GM12878 (cell line): ENCODE data around the gene ELFN2. TPM values are rescaled to one million over a fixed set of nuclear protein-coding genes. Genes with fewer than 3 reads are reported as not detected.

ENCODE experiments used
- ATAC-seq: fragments of 200-7000 bp; cut with Tn5 transposase; 3 replicates; pipeline ENCODE4 v1.9.1; 2020; ENCODE audit warnings: mild to moderate bottlenecking, moderate library complexity
- BruUV-seq: library from RNA; stranded (reverse); fragments of 400-500 nt; replicated peaks from 2 replicates; lab custom pipeline; 2021; lab: Mats Ljungman, UMichigan
- CTCF ChIA-PET: fragments of 300-600 bp; sonication (Branson Sonifier 250); formaldehyde crosslinking; extraction: SDS; loops from one replicate; lab custom pipeline; 2021; ENCODE audit warnings: inconsistent platforms; lab: Yijun Ruan, JAX
- POLR2A ChIA-PET: fragments of 350-600 bp; formaldehyde crosslinking; extraction: SDS; loops from one replicate; lab custom pipeline; 2021; ENCODE audit warnings: inconsistent platforms; lab: Charles Lee
- RAD21 ChIA-PET: fragments of 300-600 bp; sonication (Branson Sonifier 250); formaldehyde crosslinking; loops from one replicate; lab custom pipeline; 2023; ENCODE audit warnings: antibody characterized with exemption; ENCODE audit not compliant: unreplicated experiment; lab: Charles Lee
- SMC1A ChIA-PET: fragments of 300-600 bp; sonication (Branson Sonifier 250); formaldehyde crosslinking; loops from one replicate; lab custom pipeline; 2023; ENCODE audit not compliant: unreplicated experiment, uncharacterized antibody; lab: Charles Lee
- DNase-seq: peaks from one replicate; pipeline ENCODE4 v3.0.0-alpha.2; 2011; ENCODE audit warnings: low read depth, low spot score
- FAIRE-seq: peaks from 3 replicates; lab custom pipeline; 2011; peaks lifted over from hg19 to GRCh38; lab: Jason Lieb, UNC
- H2AFZ ChIP-seq: 2 replicates; pipeline ENCODE4 v1.6.0; 2011; ENCODE audit warnings: low read depth, low read length, control low read depth; ENCODE audit not compliant: control insufficient read depth
- H3K27ac ChIP-seq: 2 replicates; pipeline ENCODE4 v1.5.1; 2011; ENCODE audit warnings: control low read depth; ENCODE audit not compliant: control insufficient read depth, insufficient read depth
- H3K27me3 ChIP-seq, 2 experiments: replicated peaks in 1 of 2; 2 replicates each; pipeline versions ENCODE4 v1.6.0 to v1.6.1; 2011; ENCODE audit warnings: low read length in 1 of 2; ENCODE audit not compliant: control insufficient read depth in 2 of 2, insufficient read depth in 2 of 2
- H3K36me3 ChIP-seq, 2 experiments: 2 replicates each; pipeline ENCODE4 v1.5.1; 2011; ENCODE audit warnings: low read length in 1 of 2; ENCODE audit not compliant: control insufficient read depth in 2 of 2, insufficient read depth in 2 of 2
- H3K4me1 ChIP-seq: 2 replicates; pipeline ENCODE4 v1.6.1; 2011; ENCODE audit warnings: mild to moderate bottlenecking, low read length, moderate library complexity, mixed read lengths; ENCODE audit not compliant: control insufficient read depth, insufficient read depth
- H3K4me2 ChIP-seq: 2 replicates; pipeline ENCODE4 v1.6.0; 2011; ENCODE audit warnings: control low read depth; ENCODE audit not compliant: control insufficient read depth, insufficient read depth
- H3K4me3 ChIP-seq: fragments of 200-600 bp; sonication (generic); 2 replicates; pipeline ENCODE4 v1.5.1; 2016
- H3K79me2 ChIP-seq: 2 replicates; pipeline ENCODE4 v1.6.0; 2011; ENCODE audit warnings: low read length; ENCODE audit not compliant: control insufficient read depth, insufficient read depth
- H3K9ac ChIP-seq: 2 replicates; pipeline ENCODE4 v1.8.0; 2011; ENCODE audit warnings: low read length, control low read depth, mixed read lengths; ENCODE audit not compliant: control insufficient read depth, insufficient read depth
- H3K9me3 ChIP-seq: replicated peaks from 3 replicates; pipeline ENCODE4 v1.5.1; 2011; ENCODE audit warnings: mild to moderate bottlenecking, low read length; ENCODE audit not compliant: control insufficient read depth, insufficient read depth
- H4K20me1 ChIP-seq: 2 replicates; pipeline ENCODE4 v1.6.0; 2011; ENCODE audit not compliant: control insufficient read depth, insufficient read depth
- CHD1 ChIP-seq: IDR thresholded peaks from 2 replicates; pipeline ENCODE4 v1.6.1; 2012; ENCODE audit warnings: low read depth, low read length, improper control_type of control experiment
- DPF2 ChIP-seq: fragments of 450-650 bp; IDR thresholded peaks from 2 replicates; pipeline ENCODE4 v1.6.1; 2017; ENCODE audit warnings: mild to moderate bottlenecking
- HDGF ChIP-seq: fragments of 450-650 bp; IDR thresholded peaks from 2 replicates; pipeline ENCODE4 v1.6.1; 2016; ENCODE audit warnings: antibody characterized with exemption
- IRF3 ChIP-seq: fragments of 450-650 bp; IDR thresholded peaks from 2 replicates; pipeline ENCODE4 v1.6.1; 2014; ENCODE audit warnings: mild to moderate bottlenecking
- NFYA ChIP-seq: IDR thresholded peaks from 2 replicates; pipeline ENCODE4 v1.6.1; 2011; ENCODE audit warnings: low read depth, mild to moderate bottlenecking, low read length, improper control_type of control experiment, borderline replicate concordance
- SIN3A ChIP-seq: IDR thresholded peaks from 2 replicates; pipeline ENCODE4 v1.6.1; 2012; ENCODE audit warnings: low read depth, low read length, improper control_type of control experiment
- SRF ChIP-seq, 2 experiments: IDR thresholded peaks; 2 replicates each; pipeline ENCODE4 v1.6.1; 2011; ENCODE audit warnings: low read depth in 2 of 2, low read length in 2 of 2, mild to moderate bottlenecking in 1 of 2, moderate library complexity in 1 of 2
- SUPT20H ChIP-seq: IDR thresholded peaks from 2 replicates; pipeline ENCODE4 v1.6.1; 2011; ENCODE audit warnings: low read depth, mild to moderate bottlenecking, low read length, moderate library complexity, borderline replicate concordance; ENCODE audit not compliant: control insufficient read depth
- ZZZ3 ChIP-seq: IDR thresholded peaks from 2 replicates; pipeline ENCODE4 v1.6.1; 2011; ENCODE audit warnings: low read depth; ENCODE audit not compliant: control insufficient read depth, insufficient read length
- WGBS: methylation state at CpG from one replicate; pipeline ENCODE4 v1.1.6; 2016; ENCODE audit warnings: low lambda C conversion rate; ENCODE audit not compliant: insufficient replicate concordance, insufficient coverage; ENCODE audit errors: missing lambda C conversion rate; 5-methylcytosine and 5-hydroxymethylcytosine counted together
- in situ Hi-C: fragments of 300-500 bp; cut with MboI; formaldehyde crosslinking; loops from 9 replicates; pipeline ENCODE4 v1.14.3; 2018; ENCODE audit warnings: mixed read lengths
- intact Hi-C: fragments of 100-400 bp; cut with micrococcal nuclease; formaldehyde crosslinking; loops from one replicate; pipeline ENCODE4 v1.14.2; 2022; ENCODE audit not compliant: unreplicated experiment
- polyA plus RNA-seq, 11 experiments: library from polyadenylated mRNA; depleted of rRNA in 4 of 11; unstranded in 6 of 11; stranded (reverse) in 5 of 11; fragments of >200 nt; fragmentation: Nextera tagmentation in 4 of 11; fragmentation: Illumina TruSeq in 1 of 11; extraction: Ambion mirVana in 4 of 11; extraction: Trizol in 1 of 11; gene quantifications; 1 replicate in 1 of 11; 2 replicates in 10 of 11; pipeline versions ENCODE4 v1.2.1 to v1.2.3, GENCODE V29; 2011 to 2016; ENCODE audit warnings: inconsistent platforms in 2 of 11, missing spikeins in 2 of 11, low read depth in 1 of 11
- total RNA-seq, 4 experiments: library from RNA; depleted of rRNA in 3 of 4; stranded (reverse); fragments of >200 nt in 3 of 4; fragmentation: Illumina TruSeq in 1 of 4; extraction: Trizol in 1 of 4; gene quantifications; 2 replicates each; pipeline versions ENCODE4 v1.2.1 to v1.2.3, GENCODE V29; 2013 to 2021

ELFN2 gene
- total and polyA plus RNA-seq, 10 of the 15 experiments (the other 5 are each of a cell fraction or from before 2014, with no cell fraction given), result 0.03 to 0.05 TPM; not detected in 8

- no peaks in the 10 kb centered on the region for H3K79me2 ChIP-seq
- H3K36me3 ChIP-seq, result no peaks in the 10 kb centered on the region
- RAD21 ChIA-PET, result no interaction called here
- CTCF ChIA-PET, result no interaction called here
- POLR2A ChIA-PET, result no interaction called here
- H4K20me1 ChIP-seq, result no peaks in the 10 kb centered on the region
- in situ Hi-C loops (no loop called here), intact Hi-C loops (no loop called here)
- no peak for ATAC-seq
- TF ChIP-seq ZZZ3, result no peak
- no TSS peak for BruUV-seq
- H3K9ac ChIP-seq, result no peak overlapping the region
- H3K4me2 ChIP-seq, result no peak overlapping the region
- no peak for FAIRE-seq
- no peak overlapping the region for H3K4me3 ChIP-seq
- 37% methylated on average over 4 of the region's 4 CpGs for WGBS
- no peaks in the 10 kb centered on the region for H3K4me1 ChIP-seq
- no peaks in the 10 kb centered on the region for H3K9me3 ChIP-seq
- no peak for DNase-seq
- H3K27me3 ChIP-seq, result peaks cover 0 to 2% of the 10 kb centered on the region in 2 experiments; a peak in 3 of 4 replicates
- no peak overlapping the region for H2AFZ ChIP-seq
- no peak overlapping the region for H3K27ac ChIP-seq
- SMC1A ChIA-PET, result no interaction called here
Measured at GRCh38 chr22:37411655-37412054, 15.6 kb downstream of the ELFN2 start.

GRCh38 chr22:37410174-37411055 lies 16.9 kb downstream of the ELFN2 start:
- Histone ChIP-seq H3K4me3 (no peak overlapping the region), H4K20me1 (no peaks in the 10 kb centered on the region), H3K79me2 (no peaks in the 10 kb centered on the region), H3K27ac (no peak overlapping the region), H3K4me2 (no peak overlapping the region), H3K4me1 (no peaks in the 10 kb centered on the region), H3K27me3 (no peaks in the 10 kb centered on the region; a peak in 2 of 4 replicates)
- CTCF ChIA-PET, result no interaction called here
- ATAC-seq (no peak; the same call in 2 of the 3 replicates), DNase-seq (no peak)
- SMC1A ChIA-PET, result no interaction called here
- intact Hi-C loops (no loop called here), in situ Hi-C loops (no loop called here)
- POLR2A ChIA-PET, result no interaction called here
- RAD21 ChIA-PET, result no interaction called here
- 40% methylated on average over 32 of the region's 32 CpGs for WGBS
- TF ChIP-seq IRF3, result no peak
- TF ChIP-seq HDGF, result no peak
- no peak for TF ChIP-seq SRF (IDR thresholded peaks at IDR 0.05; ENCODE audit: low read depth in 2 of 2, low read length in 2 of 2)
- no peak for TF ChIP-seq SIN3A
- TF ChIP-seq NFYA, result no peak
- no peak for TF ChIP-seq DPF2
- TF ChIP-seq SUPT20H, result no peak
- no peak for TF ChIP-seq CHD1
- TF ChIP-seq, all 136 proteins: peak for 0
- no peaks in the 10 kb centered on the region for H3K9me3 ChIP-seq
- no peak overlapping the region for H3K9ac ChIP-seq
- no peak for FAIRE-seq
- no peak overlapping the region for H2AFZ ChIP-seq
- H3K36me3 ChIP-seq, result no peaks in the 10 kb centered on the region
- no TSS peak for BruUV-seq
